Activated T-cell treated with anti-CD3 and anti-CD28 coated beads, Interleukin-2, amount 50 U/mL, for 24 hours (primary cell): ENCODE data around the gene PPP1R13B.

Experiments
- DNase-seq: peaks from one replicate; pipeline ENCODE4 v3.0.0-alpha.2; 2020
- H3K27ac Mint-ChIP-seq: 2 replicates; pipeline ENCODE4 v1.8.0; 2020; ENCODE audit warnings: mild to moderate bottlenecking, mixed read lengths
- H3K27me3 Mint-ChIP-seq: 2 replicates; pipeline ENCODE4 v1.8.0; 2020; ENCODE audit warnings: mixed read lengths
- H3K36me3 Mint-ChIP-seq: 2 replicates; pipeline ENCODE4 v1.8.0; 2020; ENCODE audit warnings: low read depth, mixed read lengths
- H3K4me1 Mint-ChIP-seq: 2 replicates; pipeline ENCODE4 v1.8.0; 2020; ENCODE audit warnings: low read depth, mixed read lengths
- H3K4me3 Mint-ChIP-seq: 2 replicates; pipeline ENCODE4 v1.8.0; 2020; ENCODE audit warnings: mild to moderate bottlenecking, moderate library complexity, mixed read lengths
- H3K9me3 Mint-ChIP-seq: 2 replicates; pipeline ENCODE4 v1.8.0; 2020; ENCODE audit warnings: mixed read lengths

PPP1R13B gene

DNA sequence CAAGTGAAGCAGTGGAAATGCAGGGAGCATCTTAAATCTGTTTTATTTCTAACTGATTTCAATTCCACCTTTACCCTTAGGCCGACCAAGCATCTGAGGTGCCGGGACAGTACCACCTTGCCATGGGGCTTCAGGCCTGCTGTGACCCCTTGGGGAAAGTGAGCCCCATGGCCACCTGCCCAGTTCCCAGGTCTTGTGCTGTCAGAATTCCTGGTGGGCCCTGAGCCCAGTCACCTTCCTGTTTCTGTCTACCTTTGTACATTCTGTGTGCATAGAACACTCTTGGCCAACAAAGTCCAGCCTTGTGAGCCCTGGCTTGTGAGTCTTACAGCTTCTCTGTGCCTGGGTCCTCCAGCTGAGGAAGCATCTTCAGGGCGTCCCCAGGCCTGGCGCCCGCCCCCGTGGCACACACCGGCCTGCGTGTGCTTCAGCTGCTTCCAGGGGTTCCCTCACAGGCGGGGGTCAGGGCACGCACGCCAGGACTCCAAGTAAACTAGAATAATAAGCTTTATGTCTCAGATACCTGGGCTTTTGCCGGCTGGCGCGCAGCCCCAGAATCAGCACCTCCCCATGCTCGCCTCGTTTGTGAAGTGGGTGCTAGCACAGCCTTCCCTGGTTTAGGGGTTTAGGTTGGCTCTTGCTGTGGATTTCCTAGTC lies 121.5 kb downstream of the PPP1R13B start:
- no peak overlapping the region for H3K4me3 Mint-ChIP-seq
- peaks cover 23% of the 10 kb centered on the region for H3K36me3 Mint-ChIP-seq
- DNase-seq, result no peak
- H3K27me3 Mint-ChIP-seq, result no peaks in the 10 kb centered on the region
- H3K27ac Mint-ChIP-seq, result no peak overlapping the region
- peaks cover 11% of the 10 kb centered on the region for H3K4me1 Mint-ChIP-seq
- no peaks in the 10 kb centered on the region for H3K9me3 Mint-ChIP-seq

DNA sequence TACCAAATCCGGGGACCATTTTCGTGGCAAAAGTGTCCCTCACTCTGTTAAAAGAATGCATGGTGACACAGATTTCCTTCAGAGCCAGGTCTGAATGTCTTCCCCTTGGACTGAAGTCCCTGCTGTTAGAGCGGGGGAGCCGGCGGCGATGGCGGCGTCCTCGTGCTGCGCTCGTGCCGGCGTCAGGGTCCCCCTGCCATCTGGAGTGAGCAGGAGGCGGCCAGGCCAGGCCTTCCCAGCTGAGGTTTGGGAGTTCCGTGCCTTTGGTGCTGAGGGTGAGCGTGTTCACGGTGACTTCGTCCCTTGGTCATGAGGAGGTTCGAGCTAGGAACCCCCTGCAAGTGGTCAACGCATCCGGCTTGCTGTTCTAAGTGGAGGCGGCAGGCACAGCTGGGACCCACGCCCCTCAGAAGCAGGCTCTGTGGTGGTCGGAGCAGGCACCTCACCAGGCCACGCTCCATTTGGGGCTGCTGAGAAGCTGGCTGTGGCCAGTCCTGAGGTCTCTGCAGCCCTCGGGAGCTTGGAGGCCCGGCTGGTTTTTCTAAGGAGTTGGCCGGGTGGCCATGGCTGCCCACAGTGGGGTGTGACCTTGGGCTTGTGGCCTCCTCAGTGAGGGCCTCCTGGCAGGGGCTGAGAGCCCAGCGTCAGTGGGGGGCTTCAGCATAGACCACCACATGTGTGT lies 122.2 kb downstream of the PPP1R13B start:
- Mint-ChIP-seq H3K9me3 (no peaks in the 10 kb centered on the region), H3K27me3 (no peaks in the 10 kb centered on the region), H3K27ac (no peak overlapping the region), H3K4me3 (no peak overlapping the region), H3K36me3 (peaks cover 18% of the 10 kb centered on the region), H3K4me1 (peaks cover 14% of the 10 kb centered on the region)
- no peak for DNase-seq

DNA sequence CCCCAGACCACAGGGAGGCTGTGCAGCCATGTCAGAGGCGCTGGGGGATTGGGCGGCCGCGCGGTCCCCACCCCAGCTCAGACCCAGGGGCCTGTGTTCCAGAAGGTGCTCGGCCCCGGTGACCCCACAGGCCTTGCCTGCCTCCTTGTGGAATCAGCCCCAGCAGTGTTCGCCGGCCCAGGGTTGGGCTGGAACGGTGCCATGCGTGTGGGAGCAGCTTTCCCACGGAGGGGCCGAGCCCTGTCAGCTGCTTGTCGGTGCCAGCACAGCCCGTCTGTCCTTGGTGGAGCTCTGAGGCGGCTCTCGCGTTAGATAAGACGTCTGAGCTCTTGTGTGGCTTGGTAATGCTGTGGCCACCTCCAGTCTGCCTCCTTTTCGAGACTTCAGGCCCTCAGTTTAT lies 123.3 kb downstream of the PPP1R13B start:
- no peak overlapping the region for H3K27ac Mint-ChIP-seq
- peaks cover 24% of the 10 kb centered on the region for H3K4me1 Mint-ChIP-seq
- H3K36me3 Mint-ChIP-seq, result peaks cover 9% of the 10 kb centered on the region
- H3K27me3 Mint-ChIP-seq, result no peaks in the 10 kb centered on the region
- no peaks in the 10 kb centered on the region for H3K9me3 Mint-ChIP-seq
- H3K4me3 Mint-ChIP-seq, result no peak overlapping the region
- DNase-seq, result no peak

DNA sequence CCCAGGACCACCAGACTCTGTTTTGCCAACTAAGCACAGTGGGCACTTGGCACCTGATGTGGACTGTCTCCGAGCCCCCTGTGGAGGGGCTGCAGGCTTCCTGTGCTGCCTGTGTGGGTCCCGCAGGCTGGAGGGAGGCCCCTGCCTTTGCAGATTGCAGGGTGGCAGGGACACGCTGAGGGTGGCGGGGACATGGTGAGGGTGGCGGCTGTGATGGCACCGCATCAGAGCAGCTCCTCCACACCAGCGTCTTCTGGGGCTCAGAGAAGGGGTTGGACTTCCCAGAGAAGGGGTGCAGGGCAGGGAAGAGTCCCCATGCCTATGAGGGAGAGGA lies 123.7 kb downstream of the PPP1R13B start:
- peaks cover 26% of the 10 kb centered on the region for H3K4me1 Mint-ChIP-seq
- H3K4me3 Mint-ChIP-seq, result no peak overlapping the region
- H3K9me3 Mint-ChIP-seq, result no peaks in the 10 kb centered on the region
- no peak for DNase-seq
- H3K27ac Mint-ChIP-seq, result no peak overlapping the region
- peaks cover 5% of the 10 kb centered on the region for H3K36me3 Mint-ChIP-seq
- no peaks in the 10 kb centered on the region for H3K27me3 Mint-ChIP-seq

DNA sequence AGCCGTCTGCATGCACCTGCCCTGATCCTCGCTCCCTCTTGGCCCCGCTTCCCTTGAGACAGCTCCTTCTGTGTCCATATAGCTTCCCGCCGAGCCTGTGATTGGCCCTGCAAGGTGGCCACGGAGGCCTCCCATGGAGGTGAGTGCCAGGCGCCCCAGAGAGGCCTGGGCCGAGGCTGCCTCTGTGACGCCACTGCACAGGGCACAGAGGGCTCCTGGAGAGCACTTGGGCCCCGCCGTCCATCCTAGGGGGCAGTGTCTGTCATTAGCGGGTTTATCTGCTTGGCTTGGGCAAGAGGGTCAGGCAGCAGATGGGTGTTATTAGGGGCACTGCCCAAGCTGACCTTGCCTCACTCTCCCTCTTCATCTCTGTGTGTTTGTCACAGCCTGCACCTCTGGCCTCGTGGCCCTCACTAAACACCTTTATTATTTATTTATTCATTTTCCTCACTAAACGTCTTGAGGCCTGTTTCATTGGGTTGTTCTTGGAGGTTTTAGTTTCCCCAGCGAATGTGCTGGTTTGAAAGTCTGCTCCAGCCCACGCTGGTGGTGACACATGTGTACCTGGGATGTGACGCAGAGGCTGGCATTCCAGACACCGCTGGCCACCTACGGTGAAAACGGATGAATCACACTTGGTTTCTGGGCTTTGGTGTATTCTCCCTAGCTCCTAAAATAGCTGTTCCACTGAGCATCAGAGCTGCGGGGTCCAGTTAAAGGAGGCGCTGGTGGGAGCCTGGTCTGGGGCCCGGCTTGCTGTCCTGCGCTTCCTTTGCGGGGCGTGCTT lies 125.8 kb downstream of the PPP1R13B start:
- H3K36me3 Mint-ChIP-seq, result no peaks in the 10 kb centered on the region
- H3K9me3 Mint-ChIP-seq, result no peaks in the 10 kb centered on the region
- H3K27ac Mint-ChIP-seq, result no peak overlapping the region
- no peak overlapping the region for H3K4me3 Mint-ChIP-seq
- peak; percentile 56 for DNase-seq
- no peaks in the 10 kb centered on the region for H3K27me3 Mint-ChIP-seq
- peaks cover 44% of the 10 kb centered on the region for H3K4me1 Mint-ChIP-seq

DNA sequence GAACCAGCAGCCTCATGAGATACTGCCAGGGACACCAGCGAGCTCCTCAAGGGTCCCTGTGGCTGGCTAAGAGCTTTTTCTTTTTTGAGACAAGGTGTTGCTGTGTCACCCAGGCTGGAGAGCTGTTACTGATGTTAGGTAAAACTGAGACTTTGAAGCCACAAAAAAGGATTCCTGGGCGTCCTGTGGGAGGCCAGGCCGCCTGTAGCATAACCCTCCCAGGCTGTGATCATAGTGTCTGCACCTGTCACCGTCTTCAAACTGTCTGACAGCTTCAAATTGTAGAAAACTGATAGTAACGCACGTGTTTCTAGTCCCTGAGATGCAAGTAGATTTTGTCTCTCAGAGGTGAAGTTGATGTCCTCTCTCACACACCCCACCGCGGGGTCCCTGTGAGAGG lies 127.6 kb downstream of the PPP1R13B start:
- Mint-ChIP-seq H3K4me3 (no peak overlapping the region), H3K4me1 (peaks cover 48% of the 10 kb centered on the region), H3K27me3 (no peaks in the 10 kb centered on the region), H3K27ac (peak overlapping the region; percentile 61), H3K9me3 (no peaks in the 10 kb centered on the region), H3K36me3 (peaks cover 3% of the 10 kb centered on the region)
- DNase-seq, result no peak

DNA sequence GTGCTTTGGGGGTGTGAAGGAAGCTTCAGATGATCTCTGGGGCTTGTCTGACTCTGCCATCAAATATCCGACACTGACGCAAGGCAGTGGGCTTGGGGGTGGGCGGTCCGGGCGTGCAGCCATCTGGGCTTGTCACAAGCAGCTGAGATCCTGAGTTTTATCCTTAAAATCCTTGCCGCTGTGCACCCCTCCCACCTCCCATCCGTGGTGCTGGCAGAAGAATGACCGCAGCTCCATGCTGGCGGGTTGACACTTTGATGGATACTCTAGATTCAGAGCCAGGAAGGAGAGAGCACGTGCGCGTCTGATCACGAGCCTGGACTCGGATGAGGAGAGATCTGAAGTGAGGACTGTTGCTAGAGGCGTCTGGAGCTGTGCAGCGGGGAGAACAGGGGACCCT lies 128.8 kb downstream of the PPP1R13B start:
- Mint-ChIP-seq H3K4me1 (peaks cover 55% of the 10 kb centered on the region), H3K27ac (no peak overlapping the region), H3K27me3 (no peaks in the 10 kb centered on the region), H3K36me3 (peaks cover 12% of the 10 kb centered on the region), H3K4me3 (no peak overlapping the region), H3K9me3 (no peaks in the 10 kb centered on the region)
- DNase-seq, result no peak

DNA sequence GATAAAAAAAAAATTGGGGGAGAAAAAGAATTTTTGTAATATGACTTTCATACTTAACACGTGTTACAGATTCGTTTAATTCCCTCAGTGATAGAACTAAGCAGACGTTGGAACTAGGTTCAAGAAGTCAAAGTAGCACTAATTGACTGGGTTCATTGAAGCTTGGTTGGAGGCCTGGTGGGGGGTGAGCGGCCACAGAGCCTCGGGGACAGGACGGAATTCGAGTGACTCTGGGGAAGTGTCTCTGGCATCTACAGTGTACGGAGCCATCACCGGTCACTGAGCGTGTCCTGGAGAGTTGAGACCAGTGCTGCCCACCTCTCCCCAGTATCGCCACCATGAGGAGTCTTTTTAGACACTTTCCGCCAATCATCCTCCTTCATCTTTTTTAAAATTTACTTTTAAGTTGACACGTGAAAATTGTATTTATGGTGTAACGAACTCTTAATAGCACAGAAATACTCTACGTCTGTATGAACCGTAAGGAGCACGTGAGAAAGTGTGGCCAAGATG lies 130.4 kb downstream of the PPP1R13B start:
- Mint-ChIP-seq H3K36me3 (peaks cover 27% of the 10 kb centered on the region), H3K27ac (peak overlapping the region; percentile 61), H3K27me3 (no peaks in the 10 kb centered on the region), H3K4me1 (peaks cover 69% of the 10 kb centered on the region), H3K9me3 (no peaks in the 10 kb centered on the region), H3K4me3 (peak overlapping the region; percentile 80)
- no peak for DNase-seq

DNA sequence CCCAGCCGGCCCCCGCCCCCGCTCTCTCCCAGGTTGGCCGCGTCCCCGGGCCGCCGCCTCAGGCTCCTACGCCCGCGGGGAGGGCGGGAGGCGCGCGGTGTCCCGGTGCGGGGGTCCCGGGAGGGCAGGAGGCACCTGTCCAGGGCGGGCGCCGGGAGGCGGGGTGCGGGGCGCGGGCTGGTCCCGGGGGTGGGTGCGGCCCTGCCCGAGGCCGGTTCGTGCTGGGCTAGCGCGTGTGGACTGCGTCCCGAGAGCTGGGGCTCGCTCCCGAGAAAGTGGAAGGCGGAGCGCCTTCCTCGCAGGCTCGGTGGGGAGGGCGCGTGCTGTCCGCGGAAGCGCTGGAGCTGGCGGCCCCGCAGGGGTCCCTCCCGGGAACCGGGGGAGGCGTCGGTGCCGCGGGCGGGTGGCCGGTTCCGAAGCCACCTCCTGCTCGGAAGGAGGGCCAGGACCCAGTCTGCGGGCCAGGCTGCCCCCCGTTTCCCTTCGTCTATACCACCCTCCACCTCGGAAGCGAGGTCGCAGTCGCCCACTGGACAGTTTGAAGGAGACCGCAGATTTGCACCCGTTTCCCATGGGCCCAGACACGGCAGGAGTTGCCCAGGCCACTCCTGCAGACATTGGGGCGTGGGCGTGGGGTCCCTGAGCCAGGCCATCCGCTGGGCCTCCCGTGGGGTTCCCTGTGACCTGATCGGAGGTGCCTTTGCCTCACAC lies 131.1 kb downstream of the PPP1R13B start:
- Mint-ChIP-seq H3K4me3 (peak overlapping the region; percentile 80), H3K9me3 (no peaks in the 10 kb centered on the region), H3K4me1 (peaks cover 66% of the 10 kb centered on the region), H3K36me3 (peaks cover 34% of the 10 kb centered on the region), H3K27ac (peak overlapping the region; percentile 61), H3K27me3 (no peaks in the 10 kb centered on the region)
- peak; percentile 60 for DNase-seq

DNA sequence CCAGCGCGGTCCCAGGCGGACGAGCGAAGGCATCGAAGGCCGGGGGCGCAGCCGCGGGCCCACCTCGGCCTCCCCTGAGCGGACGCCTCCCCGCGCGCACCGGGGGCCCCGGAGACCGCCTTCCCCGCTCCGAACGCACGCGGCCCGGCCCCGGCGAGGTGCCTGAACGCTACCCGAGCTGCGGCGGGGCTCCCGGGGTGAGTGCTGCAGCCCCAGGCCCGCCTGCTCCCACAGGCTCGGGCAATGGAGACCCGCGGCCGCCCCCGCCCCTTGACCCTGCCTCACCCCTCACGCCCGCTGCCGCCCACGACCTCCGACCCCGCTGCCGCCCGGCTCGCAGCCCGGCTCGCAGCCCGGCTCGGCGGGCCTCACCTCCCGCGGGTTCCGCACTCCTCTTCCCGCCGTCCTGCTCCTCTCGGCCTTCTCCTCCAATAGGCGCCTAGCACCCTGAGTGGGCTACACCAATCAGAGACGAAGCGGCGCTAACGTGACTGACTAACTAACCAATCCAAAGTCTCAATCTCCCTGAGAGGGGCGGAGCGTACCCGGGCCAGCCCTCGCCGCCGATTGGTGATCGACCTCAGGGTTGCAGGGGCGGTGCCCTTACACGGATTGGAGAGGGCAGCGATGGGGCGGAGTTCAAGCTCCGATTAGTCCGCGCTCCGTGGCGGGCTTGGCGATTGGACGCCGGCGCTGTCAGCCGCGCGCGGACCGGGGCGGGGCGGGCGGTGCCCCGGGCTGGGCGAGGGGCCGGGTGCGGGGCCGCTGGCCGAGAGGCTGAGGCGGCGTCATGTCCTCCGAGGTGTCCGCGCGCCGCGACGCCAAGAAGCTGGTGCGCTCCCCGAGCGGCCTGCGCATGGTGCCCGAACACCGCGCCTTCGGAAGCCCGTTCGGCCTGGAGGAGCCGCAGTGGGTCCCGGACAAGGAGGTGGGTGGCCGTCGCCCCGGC lies 132.0 kb downstream of the PPP1R13B start, which contains the start of the genes XRCC3 and ZFYVE21:
Gene XRCC3, minus strand, starts transcription at position 400 of the 949 bp plus-strand sequence. CDS start 4,364 bp downstream, outside the sequence.
Gene ZFYVE21, plus strand, starts transcription at position 759 of the 949 bp plus-strand sequence. Its CDS starts 32 bp downstream, at position 791.
- peak within 1 kb of the TSS; percentile 96 for H3K27ac Mint-ChIP-seq
- H3K27me3 Mint-ChIP-seq, result no peaks in the 10 kb centered on the region
- DNase-seq, result peak; percentile 99
- no peaks in the 10 kb centered on the region for H3K9me3 Mint-ChIP-seq
- peaks cover 68% of the 10 kb centered on the region for H3K4me1 Mint-ChIP-seq
- peaks cover 42% of the 10 kb centered on the region for H3K36me3 Mint-ChIP-seq
- peak within 1 kb of the TSS; percentile 85 for H3K4me3 Mint-ChIP-seq

DNA sequence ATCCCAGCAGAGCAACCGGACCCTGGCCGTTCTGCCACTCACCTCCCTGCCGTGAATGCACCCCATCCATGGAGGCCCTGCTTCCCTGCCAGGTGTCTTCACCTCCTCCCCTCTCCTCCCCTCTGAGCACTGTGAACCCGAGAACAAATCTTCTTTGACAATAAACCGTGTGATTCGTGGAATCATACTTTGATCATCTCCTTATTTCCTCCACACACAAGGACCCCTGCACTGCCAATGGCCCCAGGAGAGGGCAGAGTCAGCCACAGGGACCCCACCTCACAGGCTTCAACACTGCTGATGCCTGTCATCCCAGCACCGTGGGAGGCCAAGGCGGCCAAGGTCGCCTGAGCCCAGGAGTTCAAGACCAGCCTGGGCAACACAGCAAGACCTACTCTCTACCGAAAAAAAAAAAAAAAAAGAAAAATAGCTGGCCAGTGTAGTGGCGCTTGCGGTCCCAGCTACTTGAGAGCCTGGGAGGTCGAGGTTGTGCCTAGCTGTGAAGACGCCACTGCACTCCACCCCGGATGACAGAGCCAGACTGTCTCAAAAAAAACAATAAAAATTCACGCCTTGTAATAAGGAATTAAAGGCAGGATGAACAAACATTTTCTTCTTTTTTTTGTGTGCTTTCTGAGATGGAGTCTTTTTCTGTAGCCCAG lies 133.2 kb downstream of the PPP1R13B start:
- H3K27me3 Mint-ChIP-seq, result no peaks in the 10 kb centered on the region
- peaks cover 56% of the 10 kb centered on the region for H3K4me1 Mint-ChIP-seq
- H3K9me3 Mint-ChIP-seq, result no peaks in the 10 kb centered on the region
- peaks cover 53% of the 10 kb centered on the region for H3K36me3 Mint-ChIP-seq
- peak overlapping the region; percentile 96 for H3K27ac Mint-ChIP-seq
- no peak for DNase-seq
- H3K4me3 Mint-ChIP-seq, result peak overlapping the region; percentile 85

DNA sequence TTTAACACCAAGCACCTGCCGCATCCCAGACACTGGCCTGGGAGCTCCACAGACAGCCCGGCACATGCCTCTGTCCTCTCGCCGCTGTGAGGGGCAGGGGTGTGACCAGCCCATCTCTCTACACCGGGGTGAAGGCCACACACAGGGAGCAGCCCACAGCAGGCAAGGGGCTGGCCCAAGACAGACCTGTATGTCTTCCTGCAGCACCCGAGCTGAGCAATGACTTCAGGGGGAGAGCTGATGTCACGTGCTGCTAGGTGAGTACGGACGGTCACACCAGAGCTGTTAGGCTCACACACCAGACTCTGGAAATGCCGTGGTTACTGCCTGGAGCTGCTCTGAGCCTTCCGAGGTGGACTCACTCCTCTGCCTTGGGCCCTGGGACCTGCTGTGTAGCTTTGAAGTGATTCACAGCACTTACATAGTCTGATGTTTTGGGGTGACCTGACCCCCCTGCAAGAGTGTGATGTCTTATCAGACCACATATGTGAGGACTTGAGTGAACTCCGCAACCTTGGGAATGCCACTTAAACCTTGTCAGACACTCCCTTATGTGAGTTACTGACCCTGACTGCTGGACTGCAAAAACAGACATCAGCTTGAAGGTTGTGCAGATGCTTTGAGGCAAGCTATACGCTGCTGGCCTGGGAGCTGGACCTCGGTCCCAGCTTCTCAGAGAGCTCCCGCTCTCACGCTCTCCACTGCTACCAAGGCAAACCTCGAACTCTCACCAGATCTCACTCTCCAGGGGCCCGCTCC lies 133.9 kb downstream of the PPP1R13B start:
- H3K9me3 Mint-ChIP-seq, result no peaks in the 10 kb centered on the region
- DNase-seq, result no peak
- H3K4me1 Mint-ChIP-seq, result peaks cover 51% of the 10 kb centered on the region
- H3K36me3 Mint-ChIP-seq, result peaks cover 61% of the 10 kb centered on the region
- H3K27ac Mint-ChIP-seq, result peak overlapping the region; percentile 96
- no peaks in the 10 kb centered on the region for H3K27me3 Mint-ChIP-seq
- peak overlapping the region; percentile 85 for H3K4me3 Mint-ChIP-seq
